ENCODE data around the gene RASA3.

The RASA3 gene

DNA sequence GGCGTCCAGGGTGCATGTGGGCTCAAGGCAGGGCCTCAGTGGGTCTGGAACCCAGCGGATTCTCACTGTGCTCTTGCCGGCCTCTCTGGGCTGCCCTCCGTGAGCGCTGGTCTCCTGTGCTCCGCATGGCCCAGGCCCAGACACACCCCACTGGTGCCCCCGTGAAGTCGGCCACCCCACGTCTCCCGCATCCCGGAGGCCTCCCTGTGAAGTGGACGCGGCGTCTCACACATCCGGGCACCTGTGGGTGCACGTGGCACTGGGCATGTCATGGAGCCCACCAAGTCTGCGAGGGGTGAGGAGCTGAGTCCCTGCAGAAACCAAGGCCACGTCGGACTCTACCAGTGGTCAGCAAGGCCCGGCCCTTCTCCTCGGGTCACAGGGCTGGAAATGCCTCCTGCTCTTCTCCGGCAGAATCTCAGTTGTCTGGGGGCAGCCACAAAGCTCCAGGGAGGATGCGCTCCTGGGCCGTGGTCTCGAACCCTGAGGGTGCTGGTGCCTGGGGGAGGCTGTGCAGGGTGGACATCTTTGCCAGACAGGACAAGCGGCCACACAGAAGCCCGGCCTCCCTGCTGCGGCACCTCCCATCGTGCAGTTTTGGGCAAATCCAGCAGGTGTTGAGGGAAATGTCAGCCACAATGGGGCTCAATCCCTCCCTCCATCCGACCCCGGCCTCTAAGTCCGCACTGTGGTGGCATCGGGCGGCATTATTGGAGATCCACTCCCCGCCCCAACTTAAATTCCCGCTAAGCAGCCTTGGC lies 160.8 kb downstream of the RASA3 start:
- no peak overlapping the region for H3K4me3 ChIP-seq (ENCODE audit: low read depth, low read length)
- no peak for DNase-seq (ENCODE audit: low read depth)
- TF ChIP-seq, protein P1, sequence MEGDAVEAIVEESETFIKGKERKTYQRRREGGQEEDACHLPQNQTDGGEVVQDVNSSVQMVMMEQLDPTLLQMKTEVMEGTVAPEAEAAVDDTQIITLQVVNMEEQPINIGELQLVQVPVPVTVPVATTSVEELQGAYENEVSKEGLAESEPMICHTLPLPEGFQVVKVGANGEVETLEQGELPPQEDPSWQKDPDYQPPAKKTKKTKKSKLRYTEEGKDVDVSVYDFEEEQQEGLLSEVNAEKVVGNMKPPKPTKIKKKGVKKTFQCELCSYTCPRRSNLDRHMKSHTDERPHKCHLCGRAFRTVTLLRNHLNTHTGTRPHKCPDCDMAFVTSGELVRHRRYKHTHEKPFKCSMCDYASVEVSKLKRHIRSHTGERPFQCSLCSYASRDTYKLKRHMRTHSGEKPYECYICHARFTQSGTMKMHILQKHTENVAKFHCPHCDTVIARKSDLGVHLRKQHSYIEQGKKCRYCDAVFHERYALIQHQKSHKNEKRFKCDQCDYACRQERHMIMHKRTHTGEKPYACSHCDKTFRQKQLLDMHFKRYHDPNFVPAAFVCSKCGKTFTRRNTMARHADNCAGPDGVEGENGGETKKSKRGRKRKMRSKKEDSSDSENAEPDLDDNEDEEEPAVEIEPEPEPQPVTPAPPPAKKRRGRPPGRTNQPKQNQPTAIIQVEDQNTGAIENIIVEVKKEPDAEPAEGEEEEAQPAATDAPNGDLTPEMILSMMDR (IDR thresholded peaks at IDR 0.05; ENCODE audit: low read depth, low read length, missing control alignments) = no peak

DNA sequence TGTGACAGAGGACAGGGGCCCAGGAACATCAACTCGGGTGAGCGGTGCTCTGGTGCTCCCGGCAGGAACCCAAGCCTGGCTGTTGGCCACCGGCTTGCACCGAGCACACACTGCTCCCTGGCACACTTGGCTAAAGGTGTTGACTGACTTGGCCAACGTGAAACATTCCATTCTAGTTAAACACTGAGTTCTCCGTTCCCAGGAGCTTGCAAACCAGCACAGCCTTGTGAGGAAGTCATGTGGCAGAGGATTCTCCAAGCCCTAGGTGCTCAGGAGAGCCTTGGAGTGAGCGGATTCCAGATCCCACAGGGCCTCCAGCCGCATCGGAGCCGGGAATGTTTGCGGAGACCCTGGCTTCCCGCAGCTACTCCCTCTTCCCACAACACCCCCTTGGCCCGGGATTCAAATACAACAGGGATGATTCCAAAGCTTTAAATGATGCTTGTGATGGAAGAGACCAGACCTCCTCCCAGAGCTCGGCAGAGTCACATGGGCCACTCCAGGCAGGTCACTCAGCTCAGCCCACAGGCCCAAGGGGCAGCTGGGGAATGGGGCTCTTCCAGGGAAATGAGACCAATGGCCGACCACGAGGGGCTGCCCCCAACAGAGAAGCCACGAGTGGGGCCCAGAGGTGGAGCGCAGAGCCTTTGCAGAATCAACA lies 161.5 kb downstream of the RASA3 start:
- TF ChIP-seq, protein P1 (IDR thresholded peaks at IDR 0.05; ENCODE audit: low read depth, low read length, missing control alignments) = no peak
- no peak overlapping the region for H3K4me3 ChIP-seq (ENCODE audit: low read depth, low read length)
- DNase-seq (ENCODE audit: low read depth) = no peak

DNA sequence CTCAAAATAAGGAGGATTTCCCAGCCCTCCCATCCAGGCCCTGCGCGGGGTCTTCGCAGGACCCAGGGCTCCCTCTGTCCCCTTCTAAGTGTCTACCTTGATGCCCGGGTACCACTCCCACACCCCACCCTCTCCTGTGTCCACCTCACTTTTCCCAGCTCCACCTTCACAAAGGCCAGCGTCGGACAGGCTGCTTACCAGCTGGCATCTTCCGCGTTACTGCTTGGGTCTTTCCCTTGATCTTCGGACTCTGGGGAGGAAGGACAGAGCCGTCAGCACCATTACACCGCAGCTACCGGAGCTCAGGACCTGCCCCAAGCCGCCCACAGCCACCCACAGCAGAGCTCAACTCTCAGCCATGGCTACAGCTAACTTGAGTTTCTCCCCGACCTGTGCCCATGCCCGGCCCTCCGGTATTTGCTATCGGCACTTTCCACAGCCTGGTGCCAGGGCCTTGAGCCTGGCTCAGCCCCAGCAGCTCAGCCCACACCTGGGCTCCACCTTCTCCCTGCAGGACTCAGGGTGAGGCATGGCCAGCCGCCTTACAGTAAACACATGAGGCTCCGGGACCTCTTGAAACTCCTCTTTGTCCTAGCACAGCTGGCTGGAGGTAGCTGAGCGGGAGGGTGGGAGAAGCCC lies 162.3 kb downstream of the RASA3 start:
- no peak for DNase-seq (ENCODE audit: low read depth)
- H3K4me3 ChIP-seq (ENCODE audit: low read depth, low read length) = no peak overlapping the region
- TF ChIP-seq, protein P1 (IDR thresholded peaks at IDR 0.05; ENCODE audit: low read depth, low read length, missing control alignments) = no peak

DNA sequence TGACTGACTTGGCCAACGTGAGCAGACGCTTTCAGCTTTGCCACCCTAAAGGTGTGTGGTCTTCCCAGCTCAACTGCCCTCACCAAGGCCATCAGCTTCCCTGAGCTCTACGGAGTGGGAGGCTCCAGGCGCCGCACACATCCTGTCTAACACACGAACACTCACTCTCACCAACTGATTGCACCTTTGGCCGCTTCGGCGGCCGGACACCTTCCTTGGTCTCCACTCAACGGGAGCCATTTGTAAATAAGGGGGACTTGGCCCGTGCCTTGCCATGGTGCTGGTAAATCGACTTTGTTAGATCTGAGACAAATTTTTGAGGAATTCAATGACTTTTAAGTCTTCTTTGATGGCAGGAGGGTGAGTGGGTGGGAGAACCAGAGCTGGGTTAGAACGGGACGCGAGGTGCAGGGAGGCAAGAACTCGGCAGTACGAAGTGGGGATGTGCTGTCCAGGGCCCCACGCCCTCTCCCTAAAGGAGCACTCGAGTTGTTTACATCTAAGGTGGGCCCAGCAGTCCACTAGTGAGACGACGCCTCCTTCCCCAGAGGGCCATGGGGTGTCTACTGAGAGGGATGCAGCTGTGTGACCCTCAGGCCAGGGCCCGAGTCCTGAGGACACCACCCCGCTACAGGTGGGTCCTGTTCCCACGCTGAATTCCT lies 163.0 kb downstream of the RASA3 start:
- no peak for DNase-seq (ENCODE audit: low read depth)
- TF ChIP-seq, protein P1 (IDR thresholded peaks at IDR 0.05; ENCODE audit: low read depth, low read length, missing control alignments) = no peak
- no peak overlapping the region for H3K4me3 ChIP-seq (ENCODE audit: low read depth, low read length)

DNA sequence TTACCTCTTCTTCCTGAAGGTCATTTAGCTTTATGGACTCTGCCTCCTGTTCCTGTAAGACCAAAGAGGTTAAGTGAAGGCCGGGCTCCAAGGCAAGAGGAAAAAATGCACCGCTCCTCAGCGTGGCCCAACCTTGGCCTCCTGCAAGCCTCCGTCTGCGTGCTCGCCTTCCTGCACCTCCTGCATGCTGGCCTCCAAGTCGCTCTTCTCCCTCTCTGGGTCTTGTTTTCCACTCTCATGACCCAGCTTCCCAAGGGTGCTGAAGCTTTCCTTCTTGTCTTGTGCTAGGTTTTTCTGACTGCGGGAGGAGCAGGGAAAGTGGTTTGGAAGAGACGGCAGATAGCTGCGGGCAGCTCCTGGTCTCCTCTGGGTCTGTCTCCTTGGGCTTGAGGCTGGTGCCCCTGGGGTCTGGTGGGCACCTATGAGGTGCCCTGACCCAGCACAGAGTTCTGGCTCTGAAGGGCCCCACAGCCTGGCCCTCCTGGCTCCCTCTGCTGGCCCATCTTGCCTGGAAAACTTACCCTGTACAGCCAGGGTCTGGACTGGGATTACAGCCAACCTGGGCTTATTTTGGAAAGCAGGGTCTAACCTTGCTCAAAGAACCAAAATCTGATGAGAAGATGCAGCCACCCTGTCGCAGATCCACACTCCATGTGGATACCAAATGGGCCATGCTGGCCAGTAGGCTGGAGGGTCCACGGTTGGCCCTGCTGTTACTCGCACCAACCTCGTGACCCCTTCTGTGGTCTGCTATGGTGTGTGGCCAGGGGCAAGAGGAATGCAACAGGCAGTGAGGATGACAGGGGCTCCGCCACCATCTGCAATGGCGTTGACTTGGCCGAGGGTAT lies 163.7 kb downstream of the RASA3 start:
- TF ChIP-seq, protein P1 (IDR thresholded peaks at IDR 0.05; ENCODE audit: low read depth, low read length, missing control alignments) = no peak
- DNase-seq (ENCODE audit: low read depth) = no peak
- H3K4me3 ChIP-seq (ENCODE audit: low read depth, low read length) = no peak overlapping the region
